Progenitor cell of endocrine pancreas (in vitro differentiated cells): ENCODE measurements around the gene ARHGAP10. TPM values are rescaled to one million over a fixed set of nuclear protein-coding genes. Genes with fewer than 3 reads are reported as not detected.

ENCODE experiments used
- DNase-seq: peaks from one replicate; pipeline ENCODE4 v3.0.0; 2021; ENCODE audit warnings: low spot score; ENCODE audit not compliant: unreplicated experiment
- H3K27ac Mint-ChIP-seq: 2 replicates; pipeline ENCODE4 v1.8.0; 2021; ENCODE audit warnings: mild to moderate bottlenecking, moderate library complexity, mixed read lengths
- H3K27me3 Mint-ChIP-seq: 2 replicates; pipeline ENCODE4 v1.8.0; 2021; ENCODE audit warnings: mixed read lengths
- H3K36me3 Mint-ChIP-seq: 2 replicates; pipeline ENCODE4 v1.8.0; 2022; ENCODE audit warnings: mixed read lengths; ENCODE audit not compliant: insufficient read depth
- H3K4me1 Mint-ChIP-seq: 2 replicates; pipeline ENCODE4 v1.8.0; 2021; ENCODE audit warnings: low read depth, mixed read lengths
- H3K4me3 Mint-ChIP-seq: 2 replicates; pipeline ENCODE4 v1.8.0; 2021; ENCODE audit warnings: low read depth, mild to moderate bottlenecking, moderate library complexity, mixed read lengths
- H3K9me3 Mint-ChIP-seq: 2 replicates; pipeline ENCODE4 v1.8.0; 2021; ENCODE audit warnings: low read depth, mixed read lengths
- CTCF ChIP-seq: fragments of 200-600 bp; sonication (generic); IDR thresholded peaks from one replicate; pipeline ENCODE4 v1.5.0; 2021; ENCODE audit warnings: antibody characterized with exemption, mild to moderate bottlenecking; ENCODE audit not compliant: unreplicated experiment
- total RNA-seq: library from RNA; stranded (reverse); gene quantifications from 2 replicates; pipeline ENCODE4 v1.2.1, GENCODE V29; 2021

Gene ARHGAP10
- total RNA-seq, 1 donor from 2014 or later: 11.0 TPM

DNA sequence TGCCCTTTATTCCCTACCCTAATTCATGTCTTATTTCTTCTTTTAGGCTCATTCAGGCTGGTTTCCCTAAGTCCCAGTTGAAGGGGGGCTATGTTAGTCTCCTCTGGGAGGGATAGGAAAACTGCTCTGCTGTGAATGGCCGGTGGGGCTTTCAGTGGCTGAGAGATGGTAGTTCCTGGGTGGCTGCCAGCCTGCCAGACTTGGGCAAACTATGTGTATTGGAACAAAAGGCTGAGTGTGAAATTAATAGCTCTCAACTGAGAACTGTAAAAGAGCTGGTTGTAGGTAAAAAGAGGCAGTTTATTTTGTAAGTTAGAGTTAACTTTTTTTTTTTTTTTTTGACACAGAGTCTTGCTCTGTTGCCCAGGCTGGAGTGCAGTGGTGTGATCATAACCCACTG, 28.8 kb downstream of the ARHGAP10 start:
- TF ChIP-seq CTCF: no peak
- DNase-seq: no peak
- H3K9me3 Mint-ChIP-seq: no peaks in the 10 kb centered on the region
- H3K36me3 Mint-ChIP-seq: no peaks in the 10 kb centered on the region
- H3K4me1 Mint-ChIP-seq: peaks cover 20% of the 10 kb centered on the region
- H3K4me3 Mint-ChIP-seq: no peak overlapping the region
- peak overlapping the region; percentile 68 for H3K27ac Mint-ChIP-seq
- H3K27me3 Mint-ChIP-seq: no peaks in the 10 kb centered on the region

DNA sequence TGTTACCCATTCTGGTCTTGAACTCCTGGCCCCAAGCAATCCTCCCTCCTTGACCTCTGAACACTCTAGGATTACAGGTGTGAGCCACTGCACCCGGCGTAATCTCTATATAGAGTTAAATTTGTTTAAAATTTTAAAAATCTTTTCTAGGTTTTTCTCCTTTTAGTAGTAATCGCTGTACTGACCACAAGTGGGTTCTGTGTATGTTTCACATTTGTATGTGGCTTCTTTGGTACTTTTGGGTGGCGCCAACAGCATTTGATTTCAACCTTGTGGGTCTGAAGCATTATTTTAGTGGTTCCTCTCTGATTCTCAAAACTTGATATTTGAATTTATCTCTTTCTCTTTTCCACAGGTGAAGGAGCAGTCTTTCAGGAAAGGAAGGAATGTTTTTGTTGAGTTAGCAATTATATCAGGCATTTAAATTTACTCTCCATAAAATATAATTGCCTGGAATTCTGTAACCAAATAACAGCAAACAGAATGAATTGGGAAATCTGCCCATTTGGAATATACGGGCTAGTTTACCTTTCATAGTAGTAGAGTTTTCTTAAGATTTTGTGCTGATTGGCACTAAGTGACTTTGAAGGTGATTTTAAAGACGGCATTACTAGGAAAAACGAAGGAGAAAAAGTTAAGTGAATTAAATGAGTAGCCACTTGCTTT, 29.5 kb downstream of the ARHGAP10 start:
- H3K4me1 Mint-ChIP-seq: peaks cover 16% of the 10 kb centered on the region
- no peak overlapping the region for H3K27ac Mint-ChIP-seq
- no peaks in the 10 kb centered on the region for H3K27me3 Mint-ChIP-seq
- H3K36me3 Mint-ChIP-seq: no peaks in the 10 kb centered on the region
- no peak for TF ChIP-seq CTCF
- no peaks in the 10 kb centered on the region for H3K9me3 Mint-ChIP-seq
- DNase-seq: no peak
- no peak overlapping the region for H3K4me3 Mint-ChIP-seq

DNA sequence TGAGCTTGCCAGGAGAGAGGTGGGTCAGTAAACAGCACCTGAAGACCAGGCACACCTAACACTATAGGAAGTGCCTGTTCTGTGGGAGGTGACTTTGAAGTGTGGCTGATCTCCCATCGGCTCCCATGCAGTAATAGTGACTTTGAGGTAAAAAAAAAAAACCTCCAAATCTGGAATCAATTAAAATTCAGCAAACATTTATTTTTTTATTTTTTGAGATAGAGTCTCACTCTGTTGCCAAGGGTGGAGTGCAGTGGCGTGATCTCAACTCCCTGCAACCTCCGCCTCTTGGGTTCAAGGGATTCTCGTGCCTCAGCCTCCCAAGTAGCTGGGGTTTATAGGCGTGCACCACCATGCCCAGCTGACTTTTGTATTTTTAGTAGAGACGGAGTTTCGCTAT, 32.4 kb downstream of the ARHGAP10 start:
- Mint-ChIP-seq H3K36me3 (no peaks in the 10 kb centered on the region), H3K4me1 (peaks cover 16% of the 10 kb centered on the region), H3K4me3 (no peak overlapping the region), H3K27me3 (no peaks in the 10 kb centered on the region), H3K9me3 (no peaks in the 10 kb centered on the region), H3K27ac (no peak overlapping the region)
- TF ChIP-seq CTCF: no peak
- DNase-seq: no peak

DNA sequence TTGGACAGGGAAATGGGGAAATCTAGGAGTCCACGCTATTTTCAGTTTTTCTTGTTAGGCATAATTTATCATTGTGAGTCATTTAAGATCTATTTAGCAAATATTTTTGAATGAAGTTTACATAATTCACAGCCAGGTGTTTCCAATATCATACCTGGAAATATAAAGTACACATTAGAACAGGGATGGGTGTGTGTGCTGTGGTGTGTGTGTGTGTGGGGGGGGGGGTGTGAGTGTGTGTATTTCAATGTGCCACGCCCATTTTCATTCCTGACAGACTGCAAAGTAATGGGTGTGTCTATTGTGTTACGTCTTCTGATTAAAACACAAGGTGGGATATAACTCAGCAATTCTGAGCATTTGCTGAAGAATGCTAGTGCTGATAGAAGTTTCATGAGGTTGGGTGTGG, 33.2 kb downstream of the ARHGAP10 start:
- Mint-ChIP-seq H3K27ac (no peak overlapping the region), H3K9me3 (no peaks in the 10 kb centered on the region), H3K4me1 (peaks cover 12% of the 10 kb centered on the region), H3K36me3 (no peaks in the 10 kb centered on the region), H3K4me3 (no peak overlapping the region), H3K27me3 (no peaks in the 10 kb centered on the region)
- DNase-seq: no peak
- no peak for TF ChIP-seq CTCF

DNA sequence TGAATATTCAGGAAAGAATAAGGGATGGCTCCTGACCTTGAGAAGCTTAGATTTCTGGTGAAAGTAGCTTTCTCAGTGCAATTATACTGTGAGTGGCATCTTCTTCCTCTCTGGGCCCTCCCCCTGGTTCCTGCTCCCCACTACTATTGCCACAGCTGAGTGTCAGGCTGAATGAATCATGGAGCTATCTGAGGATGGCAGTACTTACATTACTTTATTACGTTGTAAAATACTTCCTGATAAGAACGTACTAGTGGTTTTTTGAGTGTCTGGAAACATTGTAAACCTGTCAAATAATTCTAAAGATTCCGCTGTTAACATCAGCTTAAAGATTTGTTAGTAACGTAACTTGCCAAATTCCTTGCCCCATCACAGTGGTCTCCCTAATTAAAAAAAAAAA, 36.2 kb downstream of the ARHGAP10 start:
- Mint-ChIP-seq H3K9me3 (no peaks in the 10 kb centered on the region), H3K27me3 (no peaks in the 10 kb centered on the region), H3K36me3 (no peaks in the 10 kb centered on the region), H3K27ac (peak overlapping the region; percentile 21), H3K4me1 (peaks cover 13% of the 10 kb centered on the region), H3K4me3 (no peak overlapping the region)
- TF ChIP-seq CTCF: no peak
- DNase-seq: no peak
